Measurements from ENCODE around the gene HMGCS1. TPM values are rescaled to one million over a fixed set of nuclear protein-coding genes. Genes with fewer than 3 reads are reported as not detected.
"Not testable (repeated sequence)": the region's sequence is repeated elsewhere in the genome, so short reads cannot be mapped to it uniquely, and the experiment has no call there.

HMGCS1 gene
- total and polyA plus RNA-seq, 2 of the 4 experiments (the other 2 are of a cell fraction): 27.5 to 30.6 TPM

- H3K4me1 ChIP-seq (ENCODE audit: control insufficient read depth, insufficient read depth, low read length); POLR2A ChIA-PET (ENCODE audit: unreplicated experiment); intact Hi-C loops (cut with micrococcal nuclease): not testable (repeated sequence)
These were observed 12.4 kb upstream of the HMGCS1 start for GRCh38 chr5:43325624-43326023.

GRCh38 chr5:43323488-43323887 lies 10.3 kb upstream of the HMGCS1 start:
- H3K4me3 ChIP-seq (ENCODE audit: insufficient read depth, low read depth, low read length); POLR2A ChIA-PET (ENCODE audit: unreplicated experiment); H3K14ac ChIP-seq (replicated peaks; ENCODE audit: low read depth, low read length); dilution Hi-C loops (cut with HindIII; ENCODE audit: low sequenced_read_pairs, unreplicated experiment); H3K23ac ChIP-seq (ENCODE audit: low read depth, low read length); H4K20me1 ChIP-seq (ENCODE audit: insufficient read depth, low read length); H3K9me3 ChIP-seq (ENCODE audit: control insufficient read depth, insufficient read depth, low read length); H4K91ac ChIP-seq (ENCODE audit: insufficient read depth, low read depth, low read length); H4K5ac ChIP-seq (ENCODE audit: low read depth, low read length); H3K79me1 ChIP-seq (ENCODE audit: low read depth in 1 of 2, low read length in 2 of 2); ATAC-seq (ENCODE audit: low read depth); H2AK5ac ChIP-seq (ENCODE audit: low read depth, low read length); H3K56ac ChIP-seq (ENCODE audit: extremely low read depth, insufficient read depth, low read length); H4K8ac ChIP-seq (ENCODE audit: low read depth in 2 of 2, low read length in 2 of 2); H2AFZ ChIP-seq (replicated peaks; ENCODE audit: low read length, poor library complexity); H3K27me3 ChIP-seq (ENCODE audit: control insufficient read depth, insufficient read depth, low read length); H3K9ac ChIP-seq (ENCODE audit: low read depth, low read length); DNase-seq; H3K4ac ChIP-seq (ENCODE audit: low read depth, low read length); H3K36me3 ChIP-seq (ENCODE audit: control insufficient read depth, insufficient read depth, low read length); H3K27ac ChIP-seq (ENCODE audit: insufficient read depth, low read length); BruUV-seq (replicated peaks); H2BK15ac ChIP-seq (ENCODE audit: low read depth, low read length); H3K4me2 ChIP-seq (ENCODE audit: low read depth, low read length); H3K4me1 ChIP-seq (ENCODE audit: control insufficient read depth, insufficient read depth, low read length); H3K18ac ChIP-seq (ENCODE audit: low read depth, low read length); H2AK9ac ChIP-seq (replicated peaks; ENCODE audit: low read depth, low read length, poor library complexity); H3K9me1 ChIP-seq (ENCODE audit: insufficient read depth, low read length); CTCF ChIA-PET; H2BK5ac ChIP-seq (ENCODE audit: low read depth, low read length, poor library complexity, severe bottlenecking); intact Hi-C loops (cut with micrococcal nuclease); H2BK120ac ChIP-seq (ENCODE audit: low read depth, low read length); H2BK20ac ChIP-seq (ENCODE audit: low read depth, low read length): not testable (repeated sequence)
- WGBS, 2 experiments (ENCODE audit: extremely low coverage in 2 of 2, insufficient read length in 1 of 2): no CpG with 5 or more reads among the region's 3 CpGs
- in situ Hi-C loops (cut with MboI; ENCODE audit: low sequenced_read_pairs): loop anchor here (25.0 kb wide), 1 partner anchor 211 kb away; the partner anchor contains the start of gene ZNF131

More at GRCh38 chr5:43325624-43326023, 12.4 kb upstream of the HMGCS1 start:
- H2AK5ac ChIP-seq (ENCODE audit: low read depth, low read length); H2BK20ac ChIP-seq (ENCODE audit: low read depth, low read length); H4K5ac ChIP-seq (ENCODE audit: low read depth, low read length); H3K27me3 ChIP-seq (ENCODE audit: control insufficient read depth, insufficient read depth, low read length); H2AK9ac ChIP-seq (replicated peaks; ENCODE audit: low read depth, low read length, poor library complexity); H4K8ac ChIP-seq (ENCODE audit: low read depth in 2 of 2, low read length in 2 of 2); H3K56ac ChIP-seq (ENCODE audit: extremely low read depth, insufficient read depth, low read length); H3K23ac ChIP-seq (ENCODE audit: low read depth, low read length); H2BK120ac ChIP-seq (ENCODE audit: low read depth, low read length); H3K9me3 ChIP-seq (ENCODE audit: control insufficient read depth, insufficient read depth, low read length); H3K9ac ChIP-seq (ENCODE audit: low read depth, low read length); H3K4ac ChIP-seq (ENCODE audit: low read depth, low read length); H3K9me1 ChIP-seq (ENCODE audit: insufficient read depth, low read length); H3K79me1 ChIP-seq (ENCODE audit: low read depth in 1 of 2, low read length in 2 of 2); in situ Hi-C loops (cut with MboI; ENCODE audit: low sequenced_read_pairs); H3K18ac ChIP-seq (ENCODE audit: low read depth, low read length); dilution Hi-C loops (cut with HindIII; ENCODE audit: low sequenced_read_pairs, unreplicated experiment); CTCF ChIA-PET; H3K36me3 ChIP-seq (ENCODE audit: control insufficient read depth, insufficient read depth, low read length); H3K14ac ChIP-seq (replicated peaks; ENCODE audit: low read depth, low read length); H2AFZ ChIP-seq (replicated peaks; ENCODE audit: low read length, poor library complexity); H4K91ac ChIP-seq (ENCODE audit: insufficient read depth, low read depth, low read length); ATAC-seq (ENCODE audit: low read depth); H3K4me3 ChIP-seq (ENCODE audit: insufficient read depth, low read depth, low read length); BruUV-seq (replicated peaks); H3K4me2 ChIP-seq (ENCODE audit: low read depth, low read length); H3K27ac ChIP-seq (ENCODE audit: insufficient read depth, low read length); H4K20me1 ChIP-seq (ENCODE audit: insufficient read depth, low read length); H2BK15ac ChIP-seq (ENCODE audit: low read depth, low read length); H2BK5ac ChIP-seq (ENCODE audit: low read depth, low read length, poor library complexity, severe bottlenecking); DNase-seq: not testable (repeated sequence)
